IPS-15b (cell line): ENCODE data around the gene EYS.
"Not testable (repeated sequence)": the region's sequence is repeated elsewhere in the genome, so short reads cannot be mapped to it uniquely, and the experiment has no call there.

Source experiments
- H3K27me3 ChIP-seq: one replicate; pipeline ENCODE4 v1.6.1; 2013; ENCODE audit warnings: low read length; ENCODE audit not compliant: control insufficient read depth, insufficient read depth
- H3K36me3 ChIP-seq: one replicate; pipeline ENCODE4 v1.6.1; 2013; ENCODE audit warnings: low read length; ENCODE audit not compliant: control insufficient read depth, insufficient read depth
- H3K4me1 ChIP-seq: one replicate; pipeline ENCODE4 v1.6.1; 2013; ENCODE audit warnings: mild to moderate bottlenecking, low read length; ENCODE audit not compliant: control insufficient read depth, insufficient read depth
- H3K4me3 ChIP-seq: one replicate; pipeline ENCODE4 v1.5.1; 2013; ENCODE audit warnings: low read depth, low read length
- H3K9ac ChIP-seq: one replicate; pipeline ENCODE4 v1.6.1; 2013; ENCODE audit warnings: low read depth, mild to moderate bottlenecking, low read length
- H3K9me3 ChIP-seq: one replicate; pipeline ENCODE4 v1.6.1; 2013; ENCODE audit warnings: mild to moderate bottlenecking, low read length; ENCODE audit not compliant: control insufficient read depth, insufficient read depth

EYS gene

GRCh38 chr6:65448866-65449265, 258.2 kb downstream of the EYS start:
- no peak overlapping the region for H3K9ac ChIP-seq
- no peaks in the 10 kb centered on the region for H3K9me3 ChIP-seq
- no peaks in the 10 kb centered on the region for H3K36me3 ChIP-seq
- H3K4me3 ChIP-seq = no peak overlapping the region
- H3K27me3 ChIP-seq = no peaks in the 10 kb centered on the region
- no peaks in the 10 kb centered on the region for H3K4me1 ChIP-seq

GRCh38 chr6:65436281-65436680, 270.7 kb downstream of the EYS start:
- H3K4me3 ChIP-seq = no peak overlapping the region
- no peak overlapping the region for H3K9ac ChIP-seq
- H3K36me3 ChIP-seq = no peaks in the 10 kb centered on the region
- no peaks in the 10 kb centered on the region for H3K4me1 ChIP-seq
- H3K27me3 ChIP-seq = no peaks in the 10 kb centered on the region
- no peaks in the 10 kb centered on the region for H3K9me3 ChIP-seq

GRCh38 chr6:65416621-65417020, 290.4 kb downstream of the EYS start:
- no peaks in the 10 kb centered on the region for H3K4me1 ChIP-seq

GRCh38 chr6:65410309-65410708, 296.7 kb downstream of the EYS start:
- H3K27me3 ChIP-seq = no peaks in the 10 kb centered on the region
- H3K4me3 ChIP-seq = no peak overlapping the region
- H3K9me3 ChIP-seq = no peaks in the 10 kb centered on the region
- H3K36me3 ChIP-seq = no peaks in the 10 kb centered on the region
- no peaks in the 10 kb centered on the region for H3K4me1 ChIP-seq
- H3K9ac ChIP-seq = no peak overlapping the region

More at GRCh38 chr6:65416621-65417020, 290.4 kb downstream of the EYS start:
- H3K9me3 ChIP-seq = no peaks in the 10 kb centered on the region
- no peak overlapping the region for H3K9ac ChIP-seq
- no peaks in the 10 kb centered on the region for H3K36me3 ChIP-seq
- no peak overlapping the region for H3K4me3 ChIP-seq
- H3K27me3 ChIP-seq = no peaks in the 10 kb centered on the region

GRCh38 chr6:65402564-65402963, 304.5 kb downstream of the EYS start:
- no peak overlapping the region for H3K4me3 ChIP-seq
- H3K4me1 ChIP-seq = no peaks in the 10 kb centered on the region
- no peaks in the 10 kb centered on the region for H3K27me3 ChIP-seq
- H3K9me3 ChIP-seq = no peaks in the 10 kb centered on the region
- no peaks in the 10 kb centered on the region for H3K36me3 ChIP-seq
- no peak overlapping the region for H3K9ac ChIP-seq

- Histone ChIP-seq H3K27me3 (no peaks in the 10 kb centered on the region), H3K4me1 (no peaks in the 10 kb centered on the region), H3K9me3 (no peaks in the 10 kb centered on the region), H3K36me3 (no peaks in the 10 kb centered on the region), H3K9ac (no peak overlapping the region), H3K4me3 (no peak overlapping the region)
These were observed 307.5 kb downstream of the EYS start for GRCh38 chr6:65399355-65400084.

- Histone ChIP-seq H3K36me3 (no peaks in the 10 kb centered on the region), H3K4me3 (no peak overlapping the region), H3K27me3 (no peaks in the 10 kb centered on the region), H3K9ac (no peak overlapping the region), H3K9me3 (no peaks in the 10 kb centered on the region), H3K4me1 (no peaks in the 10 kb centered on the region)
These were observed 308.2 kb downstream of the EYS start for GRCh38 chr6:65398851-65399250.

GRCh38 chr6:65350530-65350929, 356.5 kb downstream of the EYS start:
- no peaks in the 10 kb centered on the region for H3K27me3 ChIP-seq
- H3K4me3 ChIP-seq = no peak overlapping the region
- H3K4me1 ChIP-seq = no peaks in the 10 kb centered on the region
- H3K9ac ChIP-seq = no peak overlapping the region
- H3K36me3 ChIP-seq = no peaks in the 10 kb centered on the region
- no peaks in the 10 kb centered on the region for H3K9me3 ChIP-seq

- not testable (repeated sequence) for H3K4me3 ChIP-seq, H3K9ac ChIP-seq, H3K9me3 ChIP-seq, H3K4me1 ChIP-seq, H3K36me3 ChIP-seq, H3K27me3 ChIP-seq
These were observed 404.4 kb downstream of the EYS start for GRCh38 chr6:65302655-65303054.

GRCh38 chr6:65299236-65299635, 407.8 kb downstream of the EYS start:
- H3K4me3 ChIP-seq = no peak overlapping the region
- H3K27me3 ChIP-seq = no peaks in the 10 kb centered on the region
- no peak overlapping the region for H3K9ac ChIP-seq
- no peaks in the 10 kb centered on the region for H3K9me3 ChIP-seq
- H3K4me1 ChIP-seq = no peaks in the 10 kb centered on the region
- no peaks in the 10 kb centered on the region for H3K36me3 ChIP-seq

- Histone ChIP-seq H3K4me3 (no peak overlapping the region), H3K9ac (no peak overlapping the region), H3K4me1 (no peaks in the 10 kb centered on the region), H3K36me3 (no peaks in the 10 kb centered on the region), H3K27me3 (no peaks in the 10 kb centered on the region), H3K9me3 (no peaks in the 10 kb centered on the region)
These were observed 411.2 kb downstream of the EYS start for GRCh38 chr6:65295812-65296211.

GRCh38 chr6:65289491-65289890, 417.5 kb downstream of the EYS start:
- no peaks in the 10 kb centered on the region for H3K36me3 ChIP-seq
- H3K4me1 ChIP-seq = no peaks in the 10 kb centered on the region
- no peak overlapping the region for H3K4me3 ChIP-seq
- H3K9me3 ChIP-seq = no peaks in the 10 kb centered on the region
- H3K9ac ChIP-seq = no peak overlapping the region
- H3K27me3 ChIP-seq = no peaks in the 10 kb centered on the region
